Measurements from ENCODE around the gene GP5.

DNA sequence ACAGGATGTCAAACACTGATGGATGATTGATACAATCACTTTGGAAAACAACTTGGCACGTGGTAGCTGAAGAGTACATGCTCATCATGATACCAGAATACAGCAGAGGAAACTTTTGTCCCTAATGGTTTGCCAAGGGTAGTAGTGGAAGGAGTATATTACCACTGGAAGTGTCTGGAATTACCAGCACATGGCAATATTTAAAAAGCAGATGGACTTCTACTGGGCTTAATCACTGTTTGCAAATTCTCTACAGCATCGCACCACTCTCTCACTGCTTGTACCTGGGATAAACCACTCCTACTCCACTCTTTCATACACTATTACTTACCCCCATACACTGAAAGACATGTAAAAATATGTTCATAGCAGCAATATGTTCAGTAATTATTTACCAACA, 19.6 kb upstream of the GP5 start:
- TF ChIP-seq POLR2A (IDR thresholded peaks at IDR 0.05) (no peak), CTCF (IDR thresholded peaks at IDR 0.05) (no peak)
